CD14-positive monocyte (primary cell): ENCODE data around the gene NFE2L2. TPM values are rescaled to one million over a fixed set of nuclear protein-coding genes. Genes with fewer than 3 reads are reported as not detected.

Experiments
- DNase-seq, 3 donors: peaks; one replicate each; pipeline ENCODE4 v3.0.0-alpha.2; 2011 to 2022
- H2AFZ ChIP-seq: 2 replicates; pipeline ENCODE4 v1.6.0; 2012; ENCODE audit warnings: mild to moderate bottlenecking, low read depth, low read length, inconsistent platforms; ENCODE audit not compliant: insufficient read depth, poor library complexity, severe bottlenecking
- H3K27ac ChIP-seq, 2 donors: 1 replicate in 1 of 2; 2 replicates in 1 of 2; pipeline ENCODE4 v1.5.1; 2012 to 2013; ENCODE audit warnings: low read length in 2 of 2, control low read depth in 1 of 2, inconsistent platforms in 1 of 2, low read depth in 1 of 2, mild to moderate bottlenecking in 1 of 2
- H3K27me3 ChIP-seq, 2 donors: one replicate each; pipeline versions ENCODE4 v1.6.0 to v1.6.1; 2011 to 2013; ENCODE audit warnings: low read length in 2 of 2; ENCODE audit not compliant: control insufficient read depth in 2 of 2, insufficient read depth in 2 of 2
- H3K36me3 ChIP-seq, 2 donors: replicated peaks in 1 of 2; 1 replicate in 1 of 2; 2 replicates in 1 of 2; pipeline versions ENCODE4 v1.5.1 to v1.6.1; 2012 to 2013; ENCODE audit warnings: low read length in 2 of 2, control low read depth in 1 of 2, inconsistent platforms in 1 of 2, mild to moderate bottlenecking in 1 of 2; ENCODE audit not compliant: insufficient read depth in 2 of 2, control insufficient read depth in 1 of 2
- H3K4me1 ChIP-seq, 2 donors: 1 replicate in 1 of 2; 2 replicates in 1 of 2; pipeline versions ENCODE4 v1.5.1 to v1.6.1; 2012 to 2013; ENCODE audit warnings: low read length in 2 of 2, control low read depth in 1 of 2, inconsistent platforms in 1 of 2, mild to moderate bottlenecking in 1 of 2, moderate library complexity in 1 of 2; ENCODE audit not compliant: insufficient read depth in 2 of 2, control insufficient read depth in 1 of 2
- H3K4me2 ChIP-seq: replicated peaks from 2 replicates; pipeline ENCODE3; 2012; ENCODE audit warnings: low read length, moderate library complexity, mild to moderate bottlenecking; ENCODE audit not compliant: poor library complexity, severe bottlenecking; ENCODE audit errors: extremely low read depth
- H3K4me3 ChIP-seq, 3 experiments: fragments of 200-600 bp in 1 of 3; sonication (generic) in 1 of 3; replicated peaks in 1 of 3; 1 replicate in 2 of 3; 2 replicates in 1 of 3; pipeline ENCODE4 v1.5.1; 2011 to 2013; ENCODE audit warnings: low read length in 3 of 3, mild to moderate bottlenecking in 3 of 3, control low read depth in 2 of 3, low read depth in 2 of 3, inconsistent platforms in 1 of 3, moderate library complexity in 1 of 3
- H3K79me2 ChIP-seq: 2 replicates; pipeline ENCODE4 v1.6.0; 2012; ENCODE audit warnings: mild to moderate bottlenecking, control low read depth, inconsistent platforms, low read length, moderate library complexity; ENCODE audit not compliant: insufficient read depth
- H3K9ac ChIP-seq: 2 replicates; pipeline ENCODE4 v1.6.0; 2017; ENCODE audit warnings: low read length, mild to moderate bottlenecking; ENCODE audit not compliant: insufficient read depth, poor library complexity, severe bottlenecking
- H3K9me3 ChIP-seq, 2 donors: replicated peaks in 1 of 2; 1 replicate in 1 of 2; 2 replicates in 1 of 2; pipeline versions ENCODE4 v1.5.1 to v1.6.1; 2012 to 2013; ENCODE audit warnings: low read length in 2 of 2, control low read depth in 1 of 2; ENCODE audit not compliant: control insufficient read depth in 1 of 2, insufficient read depth in 1 of 2
- H4K20me1 ChIP-seq: 2 replicates; pipeline ENCODE4 v1.6.0; 2012; ENCODE audit warnings: mild to moderate bottlenecking, low read length, control low read depth, moderate library complexity; ENCODE audit not compliant: insufficient read depth
- H3K27ac Mint-ChIP-seq, 7 donors: one replicate each; pipeline ENCODE4 v1.8.0; 2020; ENCODE audit warnings: mild to moderate bottlenecking in 7 of 7, mixed read lengths in 7 of 7, moderate library complexity in 6 of 7, inconsistent platforms in 2 of 7
- H3K27me3 Mint-ChIP-seq, 3 donors: one replicate each; pipeline ENCODE4 v1.8.0; 2021 to 2022; ENCODE audit warnings: low read depth in 3 of 3, mild to moderate bottlenecking in 3 of 3, mixed read lengths in 3 of 3, moderate library complexity in 3 of 3, inconsistent platforms in 1 of 3
- H3K36me3 Mint-ChIP-seq, 2 donors: one replicate each; pipeline ENCODE4 v1.8.0; 2020; ENCODE audit warnings: mixed read lengths in 2 of 2, inconsistent platforms in 1 of 2, mild to moderate bottlenecking in 1 of 2
- H3K4me1 Mint-ChIP-seq: one replicate; pipeline ENCODE4 v1.8.0; 2020; ENCODE audit warnings: mild to moderate bottlenecking, mixed read lengths
- H3K4me3 Mint-ChIP-seq, 2 donors: one replicate each; pipeline ENCODE4 v1.8.0; 2020; ENCODE audit warnings: mild to moderate bottlenecking in 2 of 2, mixed read lengths in 2 of 2, moderate library complexity in 1 of 2
- H3K9me3 Mint-ChIP-seq, 7 donors: one replicate each; pipeline ENCODE4 v1.8.0; 2020 to 2022; ENCODE audit warnings: mixed read lengths in 7 of 7, mild to moderate bottlenecking in 6 of 7, moderate library complexity in 6 of 7, inconsistent platforms in 2 of 7
- CTCF ChIP-seq: fragments of 200-600 bp; IDR thresholded peaks from one replicate; pipeline ENCODE4 v1.8.0; 2022; ENCODE audit warnings: antibody characterized with exemption, mild to moderate bottlenecking
- WGBS: methylation state at CpG from one replicate; pipeline ENCODE4 v1.1.5; 2013; ENCODE audit warnings: missing lambda C conversion rate; ENCODE audit not compliant: insufficient coverage; 5-methylcytosine and 5-hydroxymethylcytosine counted together
- intact Hi-C, 2 donors: fragments of 100-400 bp; cut with micrococcal nuclease; formaldehyde crosslinking; loops; one replicate each; pipeline versions ENCODE4 v1.15.0 to v1.15.1; 2023
- polyA plus RNA-seq, 3 donors: library from polyadenylated mRNA; depleted of rRNA in 1 of 3; unstranded in 2 of 3; stranded (reverse) in 1 of 3; fragments of 300-500 nt in 2 of 3; fragments of >200 nt in 1 of 3; fragmentation: Illumina TruSeq in 2 of 3; gene quantifications; 1 replicate in 2 of 3; 2 replicates in 1 of 3; pipeline ENCODE4 v1.2.3, GENCODE V29; 2012 to 2021

NFE2L2 gene
- polyA plus RNA-seq, 3 donors, result 38.7 to 51.6 (median 46.6) TPM

- Histone ChIP-seq H3K9ac (no peak overlapping the region), H3K36me3 (no peaks in the 10 kb centered on the region), H3K27me3 (no peaks in the 10 kb centered on the region), H3K4me3 (no peak overlapping the region), H2AFZ (no peak overlapping the region), H4K20me1 (no peaks in the 10 kb centered on the region), H3K4me1 (no peaks in the 10 kb centered on the region), H3K9me3 (no peaks in the 10 kb centered on the region), H3K4me2 (no peak overlapping the region), H3K27ac (no peak overlapping the region), H3K79me2 (no peaks in the 10 kb centered on the region)
- no peak overlapping the region for H3K4me3 Mint-ChIP-seq
- no peaks in the 10 kb centered on the region for H3K4me1 Mint-ChIP-seq
- no peak overlapping the region for H3K27ac Mint-ChIP-seq
- DNase-seq, result no peak
- no peaks in the 10 kb centered on the region for H3K36me3 Mint-ChIP-seq
- peaks cover 0 to 5% (median 0%) of the 10 kb centered on the region in 3 donors for H3K27me3 Mint-ChIP-seq
- no peaks in the 10 kb centered on the region for H3K9me3 Mint-ChIP-seq
- no peak for TF ChIP-seq CTCF
- intact Hi-C loops, result no loop called here
- no CpG with 5 or more reads among the region's 1 CpG for WGBS
Measured at GRCh38 chr2:177192788-177193187, 71.7 kb downstream of the NFE2L2 start.

GRCh38 chr2:177190941-177191340 lies 73.6 kb downstream of the NFE2L2 start:
- Mint-ChIP-seq H3K36me3 (no peaks in the 10 kb centered on the region), H3K27me3 (peaks cover 0 to 3% (median 3%) of the 10 kb centered on the region in 3 donors), H3K27ac (no peak overlapping the region), H3K4me1 (peaks cover 2% of the 10 kb centered on the region), H3K4me3 (no peak overlapping the region), H3K9me3 (no peaks in the 10 kb centered on the region)
- DNase-seq, result no peak
- Histone ChIP-seq H3K4me2 (no peak overlapping the region), H3K36me3 (no peaks in the 10 kb centered on the region), H3K79me2 (no peaks in the 10 kb centered on the region), H3K9ac (no peak overlapping the region), H3K27ac (no peak overlapping the region), H3K27me3 (no peaks in the 10 kb centered on the region), H4K20me1 (no peaks in the 10 kb centered on the region), H3K4me1 (no peaks in the 10 kb centered on the region), H3K4me3 (no peak overlapping the region), H3K9me3 (no peaks in the 10 kb centered on the region), H2AFZ (no peak overlapping the region)
- TF ChIP-seq CTCF, result no peak
- no CpG with 5 or more reads among the region's 1 CpG for whole genome bisulfite sequencing
- intact Hi-C loops, result no loop called here
